ENCODE results near the gene HOXC5.

HOXC5 gene

DNA sequence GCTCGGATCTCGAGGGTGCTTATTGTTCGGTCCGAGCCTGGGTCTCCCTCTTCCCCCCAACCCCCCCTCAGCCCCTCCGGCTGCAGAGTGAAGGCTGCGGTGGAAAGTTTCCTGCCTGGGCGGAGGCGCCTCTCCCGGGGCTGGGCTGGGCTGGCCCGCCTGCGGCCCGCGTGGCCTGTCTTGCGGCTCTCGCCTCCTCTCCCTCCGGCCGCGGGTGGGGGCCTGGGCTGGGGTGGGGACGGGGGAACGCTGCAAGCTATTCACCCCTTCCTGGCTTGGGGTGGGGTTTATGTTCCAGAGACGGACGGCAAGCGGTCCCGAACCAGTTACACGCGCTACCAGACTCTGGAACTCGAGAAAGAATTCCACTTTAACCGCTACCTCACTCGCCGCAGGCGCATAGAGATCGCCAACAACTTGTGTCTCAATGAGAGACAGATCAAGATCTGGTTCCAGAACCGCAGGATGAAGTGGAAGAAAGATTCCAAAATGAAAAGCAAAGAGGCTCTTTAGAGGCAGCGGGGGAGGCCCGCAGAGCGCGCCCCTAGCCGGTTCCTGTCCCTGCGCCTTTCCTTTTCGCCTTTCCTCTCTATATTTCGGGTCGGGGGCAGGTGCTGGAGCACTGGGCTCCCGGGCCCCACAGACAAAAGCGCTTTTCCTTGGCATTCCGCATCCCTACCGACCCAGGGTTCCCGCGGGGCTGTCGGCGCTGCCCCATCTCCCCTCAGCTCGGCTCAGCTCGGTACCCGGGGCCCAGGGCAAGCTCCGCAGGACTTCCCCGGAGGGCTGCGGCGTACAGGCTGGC is 1.3 kb downstream of the HOXC5 start:
- H3K4me3 ChIP-seq (ENCODE audit: low read length), result peak overlapping the region; percentile 56
- DNase-seq (ENCODE audit: low read depth), result peak; percentile 91
- TF ChIP-seq, protein P1, sequence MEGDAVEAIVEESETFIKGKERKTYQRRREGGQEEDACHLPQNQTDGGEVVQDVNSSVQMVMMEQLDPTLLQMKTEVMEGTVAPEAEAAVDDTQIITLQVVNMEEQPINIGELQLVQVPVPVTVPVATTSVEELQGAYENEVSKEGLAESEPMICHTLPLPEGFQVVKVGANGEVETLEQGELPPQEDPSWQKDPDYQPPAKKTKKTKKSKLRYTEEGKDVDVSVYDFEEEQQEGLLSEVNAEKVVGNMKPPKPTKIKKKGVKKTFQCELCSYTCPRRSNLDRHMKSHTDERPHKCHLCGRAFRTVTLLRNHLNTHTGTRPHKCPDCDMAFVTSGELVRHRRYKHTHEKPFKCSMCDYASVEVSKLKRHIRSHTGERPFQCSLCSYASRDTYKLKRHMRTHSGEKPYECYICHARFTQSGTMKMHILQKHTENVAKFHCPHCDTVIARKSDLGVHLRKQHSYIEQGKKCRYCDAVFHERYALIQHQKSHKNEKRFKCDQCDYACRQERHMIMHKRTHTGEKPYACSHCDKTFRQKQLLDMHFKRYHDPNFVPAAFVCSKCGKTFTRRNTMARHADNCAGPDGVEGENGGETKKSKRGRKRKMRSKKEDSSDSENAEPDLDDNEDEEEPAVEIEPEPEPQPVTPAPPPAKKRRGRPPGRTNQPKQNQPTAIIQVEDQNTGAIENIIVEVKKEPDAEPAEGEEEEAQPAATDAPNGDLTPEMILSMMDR (conservative IDR thresholded peaks at IDR 0.05; ENCODE audit: low read length), result no peak

DNA sequence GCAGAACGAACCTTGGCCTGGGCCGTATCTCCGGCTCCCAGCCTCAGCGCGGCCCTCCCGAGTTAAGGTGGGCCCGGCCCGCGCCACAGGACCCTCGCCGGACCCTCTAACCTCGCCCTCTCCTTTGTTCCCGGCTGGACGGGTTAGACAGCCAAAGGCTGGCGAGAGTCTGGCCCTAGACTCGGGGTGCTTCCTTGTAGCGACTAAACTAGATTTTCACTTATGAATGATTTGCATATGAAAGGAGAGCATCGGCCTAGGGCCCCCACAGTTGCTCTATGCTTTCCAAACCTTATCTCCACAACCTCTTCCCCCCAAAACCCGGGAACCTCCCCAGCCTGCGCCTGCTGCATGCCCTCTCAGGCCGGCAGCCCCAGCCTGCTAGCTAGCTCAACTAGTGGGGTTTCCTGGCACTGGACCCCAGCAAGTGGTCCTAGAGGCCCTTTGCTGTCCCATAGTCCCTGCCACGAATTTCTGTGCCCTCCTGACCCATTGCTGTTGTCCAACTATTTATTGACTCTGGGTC is 2.0 kb downstream of the HOXC5 start:
- peak overlapping the region; percentile 56 for H3K4me3 ChIP-seq (ENCODE audit: low read length)
- TF ChIP-seq, protein P1 (conservative IDR thresholded peaks at IDR 0.05; ENCODE audit: low read length), result no peak
- no peak for DNase-seq (ENCODE audit: low read depth)

DNA sequence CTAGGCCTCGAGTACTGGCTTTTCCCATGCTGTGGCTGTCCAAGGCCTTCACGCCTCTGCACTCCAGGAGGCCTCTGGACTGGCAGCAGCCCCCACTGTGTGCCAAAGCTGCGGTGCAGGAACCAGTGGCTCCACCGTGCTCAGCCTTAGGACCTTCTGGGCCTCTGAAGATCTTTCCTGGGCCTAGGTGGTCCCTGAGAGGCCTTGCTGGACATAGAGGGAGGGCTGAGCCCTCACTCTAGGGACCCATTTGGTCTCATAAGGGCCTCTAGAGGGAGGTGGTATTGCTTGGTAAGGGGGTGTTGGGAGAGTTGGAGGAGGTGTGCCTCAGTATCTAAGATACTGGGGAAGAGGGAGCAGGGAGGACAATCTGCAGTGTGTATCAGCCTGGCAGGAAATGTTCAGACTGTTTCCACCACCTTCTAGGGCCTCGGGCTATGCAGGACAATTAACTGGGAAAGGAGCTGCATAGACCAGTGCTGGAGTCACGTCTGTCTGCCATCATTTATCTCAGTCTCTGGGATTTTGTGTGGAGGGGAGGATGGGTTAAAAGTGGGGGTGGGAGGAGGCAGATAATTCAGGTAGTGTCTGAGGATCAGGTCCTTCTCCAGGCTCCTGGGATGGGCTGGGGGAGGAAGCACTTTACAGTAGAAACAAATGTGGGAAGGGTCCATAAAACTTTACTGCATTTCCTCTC is 2.9 kb downstream of the HOXC5 start:
- TF ChIP-seq, protein P1 (conservative IDR thresholded peaks at IDR 0.05; ENCODE audit: low read length), result no peak
- no peak overlapping the region for H3K4me3 ChIP-seq (ENCODE audit: low read length)
- no peak for DNase-seq (ENCODE audit: low read depth)

DNA sequence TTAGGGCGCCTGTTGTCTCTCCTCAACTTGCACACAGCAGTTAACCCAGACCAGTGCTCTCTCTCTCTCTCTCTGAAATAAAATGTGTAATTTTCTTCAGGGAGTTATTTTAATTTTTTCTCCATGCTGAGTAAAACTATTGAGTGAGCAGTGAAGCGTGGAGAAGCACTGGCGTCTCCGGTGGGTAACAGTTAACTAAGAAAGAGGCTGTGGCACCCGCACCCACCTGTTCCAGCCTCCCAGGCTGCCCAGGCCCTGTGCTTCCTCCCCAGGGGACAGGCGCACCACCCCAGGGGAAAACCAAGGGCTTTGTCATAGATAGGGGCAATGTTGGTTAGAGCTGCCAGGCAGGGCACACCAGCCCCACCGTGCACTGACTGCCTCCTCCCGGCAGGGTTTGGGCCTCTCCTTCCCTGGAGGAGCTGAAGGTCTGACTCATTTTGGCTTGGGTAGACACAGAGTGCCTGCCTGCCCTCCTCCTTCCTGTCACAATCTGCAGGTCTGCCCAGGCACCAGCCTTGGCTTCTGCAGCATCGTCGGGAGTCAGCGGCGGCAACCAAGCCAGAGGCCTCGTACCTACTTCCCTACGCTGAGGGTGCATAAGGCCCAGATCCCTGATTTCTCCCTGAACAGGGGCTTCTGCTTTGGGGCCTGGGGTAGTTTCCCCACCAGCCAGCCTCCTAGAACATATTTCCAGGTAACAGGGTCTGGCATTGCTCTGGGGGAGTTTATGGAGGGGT is 3.9 kb downstream of the HOXC5 start:
- TF ChIP-seq, protein P1 (conservative IDR thresholded peaks at IDR 0.05; ENCODE audit: low read length), result peak; percentile 55
- H3K4me3 ChIP-seq (ENCODE audit: low read length), result no peak overlapping the region; the same call in 1 of the 2 replicates
- DNase-seq (ENCODE audit: low read depth), result peak; percentile 75

DNA sequence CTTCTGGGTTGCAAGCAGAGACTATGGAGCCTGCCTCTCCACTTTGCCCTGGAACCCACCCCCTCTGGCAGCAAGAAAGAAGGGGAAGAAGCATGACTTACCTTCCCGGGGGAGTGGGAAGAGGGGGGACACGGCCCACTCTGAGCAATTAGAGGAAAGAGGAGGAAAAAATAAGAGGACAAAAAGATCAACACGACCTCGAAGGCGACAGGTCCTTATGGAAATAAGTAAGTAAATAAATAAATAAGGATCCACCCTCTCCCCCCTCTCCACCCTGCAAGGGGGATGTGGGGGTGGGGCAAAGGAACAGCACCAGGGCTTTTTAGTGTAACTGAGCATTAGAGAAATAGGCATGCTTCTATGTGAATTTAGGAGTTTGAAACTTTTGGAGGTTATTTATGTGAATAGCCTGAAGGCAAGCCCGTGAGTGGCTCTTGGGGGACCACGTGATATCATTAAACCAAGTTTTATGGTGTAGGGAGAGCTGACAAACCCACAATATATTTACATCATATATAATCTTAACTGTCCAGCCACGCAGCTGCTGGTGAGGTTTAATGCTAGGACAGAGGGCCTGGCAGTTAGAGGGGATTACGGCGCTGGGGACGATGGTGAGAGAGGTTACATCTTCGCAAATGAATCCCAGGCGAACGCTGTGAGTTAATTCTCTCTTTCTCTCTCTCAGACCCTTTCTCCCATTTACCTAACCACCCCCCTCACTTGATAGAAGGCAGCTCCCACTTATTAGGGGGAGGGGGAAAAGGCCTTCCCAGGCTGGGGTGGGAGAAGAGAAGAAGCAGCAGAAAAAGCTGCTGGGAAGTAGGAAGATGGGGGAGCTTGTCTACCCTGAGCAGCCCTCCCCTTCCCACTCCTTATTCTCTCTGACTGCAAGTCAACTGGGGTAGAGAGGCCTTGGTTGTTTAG is 4.8 kb downstream of the HOXC5 start:
- H3K4me3 ChIP-seq (ENCODE audit: low read length), result no peak overlapping the region
- DNase-seq (ENCODE audit: low read depth), result no peak
- TF ChIP-seq, protein P1 (conservative IDR thresholded peaks at IDR 0.05; ENCODE audit: low read length), result no peak

DNA sequence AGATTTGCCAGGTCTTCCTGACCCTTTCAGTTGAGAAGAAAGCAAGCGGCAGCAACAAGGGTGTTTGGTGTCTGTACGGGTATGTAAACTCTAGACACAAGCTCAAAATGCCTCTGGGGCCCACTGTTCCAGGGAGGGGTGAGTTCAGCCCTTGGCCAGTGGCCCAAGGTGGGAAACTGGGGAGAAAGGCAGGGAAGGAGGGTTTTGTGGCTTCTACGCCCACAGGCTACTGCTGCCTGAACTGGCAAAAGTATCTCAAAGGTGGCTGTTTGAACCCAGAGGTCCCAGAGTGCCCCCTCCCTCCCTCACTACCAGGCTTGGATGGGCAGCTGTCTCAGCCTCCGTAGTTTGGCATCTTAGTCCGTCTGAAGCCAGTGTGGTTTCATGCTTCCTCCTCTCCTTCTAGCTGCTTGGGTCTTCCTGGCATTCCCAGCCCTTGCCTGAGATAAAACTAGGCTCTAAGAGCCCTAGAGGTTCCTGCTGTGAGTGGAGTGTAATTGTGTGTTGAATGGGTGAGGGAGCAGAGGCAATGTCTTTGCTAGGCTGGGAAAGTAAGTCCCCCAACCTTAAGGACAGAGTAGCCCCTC is 5.5 kb downstream of the HOXC5 start:
- TF ChIP-seq, protein P1 (conservative IDR thresholded peaks at IDR 0.05; ENCODE audit: low read length), result no peak
- H3K4me3 ChIP-seq (ENCODE audit: low read length), result no peak overlapping the region
- no peak for DNase-seq (ENCODE audit: low read depth)

Measured in AG10803 (cell line).